ENCODE results near the gene CPEB3.
A peak's percentile ranks its signal among the peaks of the same experiment; 100 is the strongest.

CPEB3 gene

GRCh38 chr10:92110039-92110794, 180.7 kb downstream of the CPEB3 start:
- no peak for TF ChIP-seq Cebpa-rat (IDR thresholded peaks at IDR 0.05)
- peaks cover 0 to 12% (median 0%) of the 10 kb centered on the region in 11 experiments; a peak in 2 of 22 replicates for H4K20me1 ChIP-seq
- peak overlapping the region in 2 of 11 experiments; percentile 10 to 19; a peak in 1 of 22 replicates for H3K27ac ChIP-seq
- peaks cover 0 to 3% (median 0%) of the 10 kb centered on the region in 11 experiments; a peak in 4 of 22 replicates for H3K9me3 ChIP-seq (replicated peaks in 1 of 11)
- H3K27me3 ChIP-seq = no peaks in the 10 kb centered on the region
- peaks cover 0 to 77% (median 17%) of the 10 kb centered on the region in 10 experiments; a peak in 12 of 20 replicates for H3K4me1 ChIP-seq
- H3K4me2 ChIP-seq = peak overlapping the region in 6 of 11 experiments; percentile 18 to 76 (median 60); a peak in 12 of 22 replicates
- no peak overlapping the region for H3K4me3 ChIP-seq
- no peak overlapping the region for H3K9ac ChIP-seq
- peaks cover 0 to 31% (median 0%) of the 10 kb centered on the region in 11 experiments; a peak in 5 of 22 replicates for H3K36me3 ChIP-seq

GRCh38 chr10:92108747-92109146, 182.1 kb downstream of the CPEB3 start:
- H3K4me1 ChIP-seq = peaks cover 0 to 73% (median 17%) of the 10 kb centered on the region in 10 experiments; a peak in 12 of 20 replicates
- no peak overlapping the region for H3K9ac ChIP-seq
- peaks cover 0 to 23% (median 0%) of the 10 kb centered on the region in 11 experiments; a peak in 5 of 22 replicates for H3K36me3 ChIP-seq
- TF ChIP-seq Cebpa-rat (IDR thresholded peaks at IDR 0.05) = no peak
- no peaks in the 10 kb centered on the region for H3K9me3 ChIP-seq (replicated peaks in 1 of 11)
- no peak overlapping the region for H3K27ac ChIP-seq
- H3K4me2 ChIP-seq = peak overlapping the region in 1 of 11 experiments; percentile 76; a peak in 1 of 22 replicates
- no peaks in the 10 kb centered on the region for H3K27me3 ChIP-seq
- peaks cover 0 to 12% (median 0%) of the 10 kb centered on the region in 11 experiments; a peak in 2 of 22 replicates for H4K20me1 ChIP-seq
- H3K4me3 ChIP-seq = no peak overlapping the region

- no peak overlapping the region for H3K9ac ChIP-seq
- H3K4me3 ChIP-seq = no peak overlapping the region
- no peaks in the 10 kb centered on the region for H3K27me3 ChIP-seq
- H3K4me1 ChIP-seq = peaks cover 0 to 73% (median 18%) of the 10 kb centered on the region in 10 experiments; a peak in 13 of 20 replicates
- no peak overlapping the region for H3K27ac ChIP-seq
- H4K20me1 ChIP-seq = peaks cover 0 to 11% (median 0%) of the 10 kb centered on the region in 11 experiments; a peak in 2 of 22 replicates
- H3K9me3 ChIP-seq (replicated peaks in 1 of 11) = no peaks in the 10 kb centered on the region
- no peak for TF ChIP-seq Cebpa-rat (IDR thresholded peaks at IDR 0.05)
- peak overlapping the region in 3 of 11 experiments; percentile 21 to 45 (median 33); a peak in 3 of 22 replicates for H3K4me2 ChIP-seq
- H3K36me3 ChIP-seq = peaks cover 0 to 23% (median 0%) of the 10 kb centered on the region in 11 experiments; a peak in 5 of 22 replicates
Measured at GRCh38 chr10:92108120-92108519, 182.8 kb downstream of the CPEB3 start.

- no peaks in the 10 kb centered on the region for H3K9me3 ChIP-seq (replicated peaks in 1 of 11)
- H3K36me3 ChIP-seq = peaks cover 0 to 18% (median 0%) of the 10 kb centered on the region in 11 experiments; a peak in 4 of 22 replicates
- H3K27ac ChIP-seq = peak overlapping the region in 1 of 11 experiments; percentile 81; a peak in 2 of 22 replicates
- H3K27me3 ChIP-seq = no peaks in the 10 kb centered on the region
- peaks cover 21 to 69% (median 27%) of the 10 kb centered on the region in 10 experiments for H3K4me1 ChIP-seq
- peak overlapping the region in 4 of 11 experiments; percentile 73 to 80 (median 76); a peak in 7 of 22 replicates for H3K4me2 ChIP-seq
- H4K20me1 ChIP-seq = no peaks in the 10 kb centered on the region; a peak in 1 of 22 replicates
- no peak overlapping the region for H3K9ac ChIP-seq
- H3K4me3 ChIP-seq = no peak overlapping the region
- no peak for TF ChIP-seq Cebpa-rat (IDR thresholded peaks at IDR 0.05)
Measured at GRCh38 chr10:92103376-92104090, 187.3 kb downstream of the CPEB3 start.

- Histone ChIP-seq H3K4me1 (peaks cover 21 to 62% (median 27%) of the 10 kb centered on the region in 10 experiments), H3K36me3 (peaks cover 0 to 12% (median 0%) of the 10 kb centered on the region in 11 experiments; a peak in 3 of 22 replicates), H4K20me1 (no peaks in the 10 kb centered on the region; a peak in 1 of 22 replicates), H3K9ac (no peak overlapping the region), H3K9me3 (replicated peaks in 1 of 11) (no peaks in the 10 kb centered on the region), H3K4me3 (no peak overlapping the region), H3K4me2 (peak overlapping the region; percentile 35 to 80 (median 73); a peak in 21 of 22 replicates), H3K27me3 (no peaks in the 10 kb centered on the region), H3K27ac (peak overlapping the region in 8 of 11 experiments; percentile 65 to 81 (median 75); a peak in 13 of 22 replicates)
- TF ChIP-seq Cebpa-rat (IDR thresholded peaks at IDR 0.05) = no peak
Measured at GRCh38 chr10:92102601-92103213, 188.2 kb downstream of the CPEB3 start.

- H3K4me1 ChIP-seq = peaks cover 0 to 64% (median 0%) of the 10 kb centered on the region in 10 experiments; a peak in 6 of 20 replicates
- H3K4me2 ChIP-seq = no peak overlapping the region
- no peaks in the 10 kb centered on the region for H4K20me1 ChIP-seq
- no peak overlapping the region for H3K4me3 ChIP-seq
- no peak for TF ChIP-seq Cebpa-rat (IDR thresholded peaks at IDR 0.05)
- H3K9ac ChIP-seq = no peak overlapping the region
- no peak overlapping the region for H3K27ac ChIP-seq
- no peaks in the 10 kb centered on the region for H3K27me3 ChIP-seq
- no peaks in the 10 kb centered on the region for H3K9me3 ChIP-seq (replicated peaks in 1 of 11)
- 0 out of 22 replicates have a peak, but pooled peaks cover 0 to 4% (median 0%) of the 10 kb centered on the region in 11 experiments for H3K36me3 ChIP-seq
Measured at GRCh38 chr10:92094960-92095359, 195.9 kb downstream of the CPEB3 start.

DNA sequence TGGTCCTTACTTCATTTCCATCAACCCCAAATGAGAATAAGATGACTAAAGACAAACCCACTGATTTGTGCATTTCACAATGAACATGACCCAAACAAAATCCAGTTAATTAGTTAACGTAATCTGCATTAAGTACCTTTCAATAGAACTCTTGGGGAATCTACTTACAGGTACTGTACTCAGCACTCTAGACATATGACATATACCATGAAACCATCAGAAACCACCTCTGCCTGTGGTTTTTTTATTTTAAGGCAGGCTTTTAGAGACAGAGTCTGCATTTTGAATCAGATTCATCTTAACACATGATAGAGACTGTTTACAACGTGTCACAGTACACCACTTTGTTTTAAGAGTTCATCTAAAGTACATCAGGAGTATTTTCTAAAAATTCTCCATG, 198.9 kb downstream of the CPEB3 start:
- no peak overlapping the region for H3K27ac ChIP-seq
- no peaks in the 10 kb centered on the region for H3K9me3 ChIP-seq (replicated peaks in 1 of 11)
- no peak overlapping the region for H3K4me3 ChIP-seq
- no peak for TF ChIP-seq Cebpa-rat (IDR thresholded peaks at IDR 0.05)
- H3K4me1 ChIP-seq = peaks cover 0 to 71% (median 0%) of the 10 kb centered on the region in 10 experiments; a peak in 6 of 20 replicates
- H3K9ac ChIP-seq = no peak overlapping the region
- 0 out of 22 replicates have a peak, but pooled peaks cover 0 to 4% (median 0%) of the 10 kb centered on the region in 11 experiments for H3K36me3 ChIP-seq
- H4K20me1 ChIP-seq = 0 out of 22 replicates have a peak, but pooled peaks cover 0 to 5% (median 0%) of the 10 kb centered on the region in 11 experiments
- H3K4me2 ChIP-seq = peak overlapping the region in 2 of 11 experiments; percentile 24 to 43; a peak in 3 of 22 replicates
- no peaks in the 10 kb centered on the region for H3K27me3 ChIP-seq

Measured in BLaER1 treated with 17β-estradiol and CSF1 and Interleukin-3, amounts not matched to agents 10 nM and 100 nM (cell line).